Muscle of leg (tissue), 11 donors: ENCODE data around the gene NFATC3. TPM values are rescaled to one million over a fixed set of nuclear protein-coding genes. Genes with fewer than 3 reads are reported as not detected.
"Not testable (repeated sequence)": the region's sequence is repeated elsewhere in the genome, so short reads cannot be mapped to it uniquely, and the experiment has no call there.

Source experiments
- DNase-seq: peaks from one replicate; pipeline ENCODE4 v3.0.0; 2013
- H3K27ac ChIP-seq: one replicate; pipeline ENCODE4 v1.5.1; 2013; ENCODE audit warnings: mild to moderate bottlenecking, low read length, control low read depth
- H3K27me3 ChIP-seq: one replicate; pipeline ENCODE4 v1.6.1; 2013; ENCODE audit warnings: low read length; ENCODE audit not compliant: control insufficient read depth, insufficient read depth
- H3K36me3 ChIP-seq: one replicate; pipeline ENCODE4 v1.6.1; 2013; ENCODE audit warnings: low read length; ENCODE audit not compliant: control insufficient read depth, insufficient read depth
- H3K4me1 ChIP-seq: one replicate; pipeline ENCODE4 v1.6.1; 2013; ENCODE audit warnings: low read length; ENCODE audit not compliant: control insufficient read depth, insufficient read depth
- H3K4me3 ChIP-seq: one replicate; pipeline ENCODE4 v1.5.1; 2013; ENCODE audit warnings: low read length, control low read depth
- H3K9me3 ChIP-seq: replicated peaks from 2 replicates; pipeline ENCODE4 v1.6.1; 2013; ENCODE audit warnings: low read depth, low read length; ENCODE audit not compliant: control insufficient read depth
- WGBS: methylation state at CpG from one replicate; pipeline ENCODE4 v1.1.5; 2013; ENCODE audit warnings: missing lambda C conversion rate; ENCODE audit not compliant: insufficient coverage; 5-methylcytosine and 5-hydroxymethylcytosine counted together
- polyA plus RNA-seq, 8 donors: library from polyadenylated mRNA; unstranded; fragments of 120-200 nt; gene quantifications; one replicate each; pipeline versions ENCODE4 v1.2.1 to v1.2.3, GENCODE V29; 2013; ENCODE audit warnings: inconsistent platforms in 1 of 8, low replicate concordance in 1 of 8; ENCODE audit not compliant: insufficient read length in 8 of 8, insufficient read depth in 1 of 8
- total RNA-seq: library from RNA; stranded (reverse); fragments of 120-200 nt; gene quantifications from one replicate; pipeline ENCODE4 v1.2.4, GENCODE V29; 2013

Gene NFATC3
- total and polyA plus RNA-seq, 9 donors: 22.0 to 39.0 (median 26.0) TPM

- H3K4me3 ChIP-seq, H3K27ac ChIP-seq, H3K4me1 ChIP-seq: not testable (repeated sequence)
Observed at GRCh38 chr16:68133000-68133399, 47.8 kb downstream of the NFATC3 start.

GRCh38 chr16:68134644-68135043, 49.5 kb downstream of the NFATC3 start:
- Histone ChIP-seq H3K27ac (no peak overlapping the region), H3K9me3 (no peaks in the 10 kb centered on the region), H3K4me3 (no peak overlapping the region), H3K4me1 (no peaks in the 10 kb centered on the region), H3K27me3 (no peaks in the 10 kb centered on the region), H3K36me3 (peaks cover 8% of the 10 kb centered on the region)
- DNase-seq: no peak
- WGBS: no CpG with 5 or more reads among the region's 1 CpG

More at GRCh38 chr16:68133000-68133399, 47.8 kb downstream of the NFATC3 start:
- not testable (repeated sequence) for H3K9me3 ChIP-seq, H3K27me3 ChIP-seq, DNase-seq, H3K36me3 ChIP-seq
- WGBS: 86% methylated on average over 1 of the region's 4 CpGs

GRCh38 chr16:68136515-68136914, 51.3 kb downstream of the NFATC3 start:
- Histone ChIP-seq H3K4me3 (no peak overlapping the region), H3K27ac (no peak overlapping the region), H3K27me3 (no peaks in the 10 kb centered on the region), H3K9me3 (no peaks in the 10 kb centered on the region), H3K4me1 (no peaks in the 10 kb centered on the region), H3K36me3 (peaks cover 8% of the 10 kb centered on the region)
- no peak for DNase-seq
- WGBS: no CpG with 5 or more reads among the region's 3 CpGs

GRCh38 chr16:68144008-68144407, 58.8 kb downstream of the NFATC3 start:
- H3K9me3 ChIP-seq: no peaks in the 10 kb centered on the region
- H3K27me3 ChIP-seq: no peaks in the 10 kb centered on the region
- peaks cover 10% of the 10 kb centered on the region for H3K36me3 ChIP-seq
- peaks cover 2% of the 10 kb centered on the region for H3K4me1 ChIP-seq
- peak; percentile 80 for DNase-seq
- no peak overlapping the region for H3K4me3 ChIP-seq
- no CpG with 5 or more reads among the region's 1 CpG for WGBS
- H3K27ac ChIP-seq: no peak overlapping the region

- peaks cover 2% of the 10 kb centered on the region for H3K4me1 ChIP-seq
- DNase-seq: peak; percentile 84
- H3K36me3 ChIP-seq: peaks cover 10% of the 10 kb centered on the region
- WGBS: no CpG with 5 or more reads among the region's 2 CpGs
- H3K27me3 ChIP-seq: no peaks in the 10 kb centered on the region
- H3K9me3 ChIP-seq: no peaks in the 10 kb centered on the region
- H3K27ac ChIP-seq: peak overlapping the region; percentile 11
- H3K4me3 ChIP-seq: no peak overlapping the region
Observed at GRCh38 chr16:68146585-68146984, 61.4 kb downstream of the NFATC3 start.

GRCh38 chr16:68147444-68147843, 62.3 kb downstream of the NFATC3 start:
- DNase-seq: no peak
- H3K36me3 ChIP-seq: peaks cover 10% of the 10 kb centered on the region
- H3K4me3 ChIP-seq: no peak overlapping the region
- H3K27me3 ChIP-seq: no peaks in the 10 kb centered on the region
- no CpG with 5 or more reads among the region's 1 CpG for WGBS
- H3K27ac ChIP-seq: no peak overlapping the region
- H3K4me1 ChIP-seq: peaks cover 2% of the 10 kb centered on the region
- H3K9me3 ChIP-seq: no peaks in the 10 kb centered on the region

- H3K36me3 ChIP-seq: peaks cover 7% of the 10 kb centered on the region
- no peaks in the 10 kb centered on the region for H3K9me3 ChIP-seq
- no peak for DNase-seq
- H3K4me1 ChIP-seq: peaks cover 2% of the 10 kb centered on the region
- no peak overlapping the region for H3K27ac ChIP-seq
- H3K27me3 ChIP-seq: no peaks in the 10 kb centered on the region
- no peak overlapping the region for H3K4me3 ChIP-seq
Observed at GRCh38 chr16:68149596-68149995, 64.4 kb downstream of the NFATC3 start.

GRCh38 chr16:68155425-68155824, 70.3 kb downstream of the NFATC3 start:
- H3K4me3 ChIP-seq: no peak overlapping the region
- DNase-seq: no peak
- 100% methylated on average over 1 of the region's 3 CpGs for WGBS
- no peak overlapping the region for H3K27ac ChIP-seq
- no peaks in the 10 kb centered on the region for H3K9me3 ChIP-seq
- peaks cover 8% of the 10 kb centered on the region for H3K36me3 ChIP-seq
- no peaks in the 10 kb centered on the region for H3K27me3 ChIP-seq
- H3K4me1 ChIP-seq: no peaks in the 10 kb centered on the region

GRCh38 chr16:68162413-68162812, 77.2 kb downstream of the NFATC3 start:
- no peak overlapping the region for H3K27ac ChIP-seq
- H3K4me3 ChIP-seq: no peak overlapping the region
- H3K36me3 ChIP-seq: peaks cover 18% of the 10 kb centered on the region
- H3K9me3 ChIP-seq: no peaks in the 10 kb centered on the region
- no peaks in the 10 kb centered on the region for H3K4me1 ChIP-seq
- H3K27me3 ChIP-seq: no peaks in the 10 kb centered on the region
- WGBS: no CpG with 5 or more reads among the region's 2 CpGs
- DNase-seq: no peak

GRCh38 chr16:68163275-68163674, 78.1 kb downstream of the NFATC3 start:
- not testable (repeated sequence) for H3K4me1 ChIP-seq, H3K9me3 ChIP-seq, H3K27ac ChIP-seq, DNase-seq, H3K27me3 ChIP-seq, H3K4me3 ChIP-seq
- WGBS: 89% methylated on average over 8 of the region's 31 CpGs
- H3K36me3 ChIP-seq: peaks cover 22% of the 10 kb centered on the region

GRCh38 chr16:68166264-68166663, 81.1 kb downstream of the NFATC3 start:
- H3K27ac ChIP-seq: no peak overlapping the region
- peaks cover 15% of the 10 kb centered on the region for H3K36me3 ChIP-seq
- H3K4me3 ChIP-seq: no peak overlapping the region
- DNase-seq: no peak
- H3K27me3 ChIP-seq: no peaks in the 10 kb centered on the region
- WGBS: no CpG with 5 or more reads among the region's 3 CpGs
- H3K4me1 ChIP-seq: no peaks in the 10 kb centered on the region
- H3K9me3 ChIP-seq: no peaks in the 10 kb centered on the region
